ENCODE measurements around the gene MAJIN.

DNA sequence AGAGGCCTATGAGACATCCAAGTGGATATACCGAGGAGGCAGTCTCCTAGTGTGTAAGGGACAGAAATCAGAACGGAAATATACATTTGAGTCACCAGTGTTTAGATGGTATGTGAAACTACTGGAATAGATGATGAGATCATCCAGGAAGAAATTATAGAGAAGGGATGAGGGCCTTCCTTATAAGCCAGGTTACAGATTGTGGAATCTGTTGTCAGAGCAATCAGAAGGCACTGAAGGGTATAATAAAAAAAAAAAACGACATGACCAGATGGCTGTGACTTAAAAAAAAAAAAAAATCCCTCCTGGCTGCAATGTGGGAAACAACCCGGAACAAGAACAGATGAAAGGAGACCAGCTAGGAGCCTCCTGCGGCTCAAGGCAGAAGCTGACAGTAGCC, 2.7 kb downstream of the MAJIN start:
- TF ChIP-seq, protein P1, sequence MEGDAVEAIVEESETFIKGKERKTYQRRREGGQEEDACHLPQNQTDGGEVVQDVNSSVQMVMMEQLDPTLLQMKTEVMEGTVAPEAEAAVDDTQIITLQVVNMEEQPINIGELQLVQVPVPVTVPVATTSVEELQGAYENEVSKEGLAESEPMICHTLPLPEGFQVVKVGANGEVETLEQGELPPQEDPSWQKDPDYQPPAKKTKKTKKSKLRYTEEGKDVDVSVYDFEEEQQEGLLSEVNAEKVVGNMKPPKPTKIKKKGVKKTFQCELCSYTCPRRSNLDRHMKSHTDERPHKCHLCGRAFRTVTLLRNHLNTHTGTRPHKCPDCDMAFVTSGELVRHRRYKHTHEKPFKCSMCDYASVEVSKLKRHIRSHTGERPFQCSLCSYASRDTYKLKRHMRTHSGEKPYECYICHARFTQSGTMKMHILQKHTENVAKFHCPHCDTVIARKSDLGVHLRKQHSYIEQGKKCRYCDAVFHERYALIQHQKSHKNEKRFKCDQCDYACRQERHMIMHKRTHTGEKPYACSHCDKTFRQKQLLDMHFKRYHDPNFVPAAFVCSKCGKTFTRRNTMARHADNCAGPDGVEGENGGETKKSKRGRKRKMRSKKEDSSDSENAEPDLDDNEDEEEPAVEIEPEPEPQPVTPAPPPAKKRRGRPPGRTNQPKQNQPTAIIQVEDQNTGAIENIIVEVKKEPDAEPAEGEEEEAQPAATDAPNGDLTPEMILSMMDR (IDR thresholded peaks at IDR 0.05 in 2 of 3, conservative IDR thresholded peaks at IDR 0.05 in 1 of 3; ENCODE audit: control insufficient read depth in 2 of 3, extremely low read depth in 1 of 3, insufficient read depth in 1 of 3, low read depth in 3 of 3, low read length in 3 of 3), result no peak
- no peak for TF ChIP-seq POLR2A (IDR thresholded peaks at IDR 0.05; ENCODE audit: low read depth, low read length)
- TF ChIP-seq ZSCAN29 (IDR thresholded peaks at IDR 0.05), result no peak
- no peak for TF ChIP-seq YY1 (IDR thresholded peaks at IDR 0.05; ENCODE audit: low read depth, low read length)
- no peak for TF ChIP-seq SUZ12 (IDR thresholded peaks at IDR 0.05; ENCODE audit: unreplicated experiment)
- TF ChIP-seq NFXL1 (IDR thresholded peaks at IDR 0.05; ENCODE audit: borderline replicate concordance), result no peak
- no peak for TF ChIP-seq ZBTB11 (CRISPR knock-in tag; IDR thresholded peaks at IDR 0.05)
- no peak for TF ChIP-seq EZH2 (IDR thresholded peaks at IDR 0.05; ENCODE audit: borderline replicate concordance, control insufficient read depth, low read depth, low read length)
- no peak for TF ChIP-seq USF1 (IDR thresholded peaks at IDR 0.05; ENCODE audit: borderline replicate concordance, extremely low read length, insufficient read depth, low read depth, low read length)
